T-helper 2 cell treated with Interferon-gamma antibody and Interleukin-4, amounts not matched to agents 100 ng/mL and 5 ng/mL, for 36 hours (primary cell): ENCODE results near the gene INPP4B. TPM values are rescaled to one million over a fixed set of nuclear protein-coding genes. Genes with fewer than 3 reads are reported as not detected.
"Not testable (repeated sequence)": the region's sequence is repeated elsewhere in the genome, so short reads cannot be mapped to it uniquely, and the experiment has no call there.

Experiments
- intact Hi-C: fragments of 100-400 bp; cut with micrococcal nuclease; formaldehyde crosslinking; loops from one replicate; pipeline ENCODE4 v1.15.1; 2023
- total RNA-seq: library from RNA; stranded (reverse); gene quantifications from 2 replicates; pipeline ENCODE4 v1.2.3, GENCODE V29; 2022

Gene INPP4B
- total RNA-seq, 1 donor from 2014 or later, result 103 TPM

DNA sequence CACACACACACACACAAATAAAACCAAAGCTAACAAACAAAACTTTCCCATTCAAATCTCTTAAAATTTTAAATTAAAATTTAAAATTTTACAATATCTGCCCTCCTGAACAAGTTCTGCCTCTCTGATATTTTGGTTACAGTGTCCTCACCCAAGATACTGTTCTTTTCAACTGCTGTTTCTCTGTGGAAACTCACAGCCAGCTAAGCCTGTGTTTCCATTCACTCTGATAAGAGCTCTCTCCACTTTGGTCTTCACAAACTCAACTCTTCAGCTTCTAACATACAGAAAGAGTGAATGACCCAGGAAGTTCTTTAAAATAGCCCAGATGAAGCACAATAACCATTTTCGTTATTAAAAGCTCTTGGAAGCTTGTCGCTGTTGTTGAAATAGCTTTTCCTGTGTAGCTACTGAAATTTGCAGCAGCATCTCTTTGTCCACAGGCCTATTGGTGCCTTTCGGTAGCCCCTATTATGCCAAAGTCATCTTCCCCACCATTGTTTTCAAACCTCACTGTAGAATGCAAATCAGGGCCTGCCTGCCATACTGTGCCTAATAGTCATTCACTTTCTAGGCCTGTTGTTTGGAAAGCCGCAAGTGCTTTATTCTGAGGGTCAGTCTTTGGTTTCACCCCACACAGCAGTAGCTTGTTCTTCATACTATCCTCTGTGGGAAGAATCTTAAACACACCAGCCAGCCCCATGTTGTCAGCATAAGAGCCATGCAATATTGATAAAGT is 19.4 kb downstream of the INPP4B start:
- intact Hi-C loops, result no loop called here

DNA sequence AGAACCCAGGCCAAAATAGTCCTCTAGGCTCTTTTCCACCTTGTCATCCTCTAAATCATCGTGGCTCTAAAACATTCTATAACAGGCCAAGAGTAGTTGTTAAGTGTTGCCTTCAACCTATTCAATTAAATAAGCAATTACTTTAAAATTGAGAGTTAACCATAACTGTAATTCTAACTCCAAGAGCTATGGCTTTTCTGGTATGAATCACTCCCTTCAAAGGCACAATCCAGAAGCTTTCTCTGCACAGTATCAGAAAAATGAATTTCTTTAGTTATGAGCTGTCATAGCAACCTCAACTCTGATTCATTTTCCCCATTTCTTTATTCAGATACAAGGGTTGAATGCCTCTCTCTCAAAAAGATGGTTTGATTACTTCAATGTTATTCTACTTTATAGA is 21.7 kb downstream of the INPP4B start:
- intact Hi-C loops, result no loop called here

DNA sequence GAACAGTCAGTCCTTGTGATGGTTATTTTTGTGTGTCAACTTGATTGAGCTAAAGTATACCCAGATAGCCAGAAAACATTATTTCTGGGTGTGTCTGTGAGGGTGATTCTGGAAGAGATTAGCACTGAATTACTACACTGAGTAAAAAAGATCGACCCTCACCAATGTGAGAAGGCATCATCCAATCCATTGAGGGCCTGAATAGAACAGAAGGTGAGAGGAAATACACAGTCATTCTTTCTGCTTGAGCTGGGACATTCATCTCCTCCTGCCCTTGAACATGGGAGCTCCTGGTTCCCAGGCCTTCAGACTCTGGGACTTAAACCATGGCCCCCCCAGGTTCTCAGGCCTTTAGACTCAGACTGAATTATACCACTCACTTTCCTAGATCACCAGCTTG is 22.3 kb downstream of the INPP4B start:
- intact Hi-C loops, result no loop called here

GRCh38 chr4:142818476-142818875 is 27.6 kb downstream of the INPP4B start:
- intact Hi-C loops, result no loop called here

DNA sequence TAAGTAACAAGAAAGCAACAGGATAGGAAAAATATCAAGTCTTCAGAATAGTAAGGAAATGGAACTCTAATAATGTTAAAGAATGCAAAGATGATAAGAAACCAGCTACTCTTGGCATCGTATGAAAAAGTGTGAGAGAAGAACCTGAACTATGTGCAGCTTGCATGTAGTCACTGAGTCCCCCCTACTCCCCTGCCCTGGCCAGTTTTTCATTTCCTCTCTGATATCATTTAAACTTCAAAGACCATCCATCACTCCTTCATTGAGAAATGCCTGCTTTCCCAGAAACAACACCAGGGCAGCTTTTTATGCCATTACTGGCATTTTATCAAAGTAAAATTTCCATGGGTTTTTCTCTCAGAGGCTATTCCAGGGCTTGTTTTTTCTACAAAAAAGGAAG is 28.1 kb downstream of the INPP4B start:
- intact Hi-C loops, result no loop called here

- intact Hi-C loops, result no loop called here
These were observed 28.7 kb downstream of the INPP4B start for GRCh38 chr4:142817442-142817841.

GRCh38 chr4:142815834-142816233 is 30.3 kb downstream of the INPP4B start:
- intact Hi-C loops, result no loop called here

- intact Hi-C loops, result no loop called here
These were observed 32.7 kb downstream of the INPP4B start for GRCh38 chr4:142813388-142813787.

- intact Hi-C loops, result no loop called here
These were observed 34.0 kb downstream of the INPP4B start for GRCh38 chr4:142812091-142812490.

DNA sequence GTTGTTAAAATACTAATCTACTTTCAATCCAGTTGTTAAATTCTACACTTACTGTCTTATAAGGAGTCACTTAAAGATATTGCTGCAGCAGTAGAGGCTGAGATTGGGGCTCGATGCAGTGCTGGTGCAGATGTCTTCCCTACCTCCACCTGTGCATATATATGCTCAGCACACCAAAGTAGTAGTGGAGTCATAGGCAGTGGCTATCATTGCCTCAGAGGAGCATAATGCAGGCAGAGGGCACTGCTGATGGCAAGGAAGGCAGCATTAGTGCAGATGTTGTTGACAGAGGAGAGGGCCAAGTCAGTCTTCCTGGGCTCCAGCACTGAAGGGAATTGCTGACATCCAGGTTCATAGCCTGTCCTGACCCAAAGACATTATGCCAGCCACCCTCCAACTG is 35.1 kb downstream of the INPP4B start:
- intact Hi-C loops, result no loop called here

DNA sequence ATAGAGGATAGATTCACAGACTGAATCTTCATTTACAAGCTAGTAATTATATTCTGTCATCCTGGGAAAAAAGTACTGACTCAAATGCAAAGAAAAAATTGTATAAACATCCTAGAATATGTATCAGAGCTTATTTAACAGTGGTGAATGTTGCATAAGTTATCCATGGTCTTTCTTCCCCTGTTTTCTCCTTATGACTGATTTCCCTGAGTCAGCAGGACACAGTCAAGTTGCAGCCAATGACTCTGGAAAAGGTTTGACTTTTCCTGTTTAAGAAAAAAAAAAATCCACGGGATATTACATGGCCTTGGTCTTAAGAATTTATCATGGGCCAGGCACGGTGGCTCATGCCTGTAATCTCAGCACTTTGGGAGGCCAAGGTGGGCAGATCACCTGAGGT is 36.5 kb downstream of the INPP4B start:
- intact Hi-C loops, result no loop called here

GRCh38 chr4:142803879-142804278 is 42.2 kb downstream of the INPP4B start:
- intact Hi-C loops, result not testable (repeated sequence)

DNA sequence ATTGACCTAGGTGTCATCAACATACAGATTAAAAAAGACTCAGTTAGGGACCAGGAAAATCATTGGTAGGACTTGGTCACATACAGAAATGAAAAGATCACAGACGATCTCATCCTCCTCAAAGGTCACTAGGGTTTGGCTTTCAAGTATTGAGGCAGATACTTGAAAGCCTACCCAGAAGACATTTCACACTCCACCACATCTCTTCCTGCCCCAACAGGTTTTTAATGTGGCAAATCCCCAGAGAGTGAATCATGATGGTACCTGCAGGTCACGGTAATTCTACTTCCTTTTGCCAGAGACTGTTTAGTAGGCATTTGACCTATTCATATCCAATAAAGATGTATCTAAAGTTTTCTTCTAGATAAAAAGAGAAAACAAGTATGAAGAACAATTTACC is 44.1 kb downstream of the INPP4B start:
- intact Hi-C loops, result no loop called here

GRCh38 chr4:142781114-142781513 is 65.0 kb downstream of the INPP4B start:
- intact Hi-C loops, result no loop called here

DNA sequence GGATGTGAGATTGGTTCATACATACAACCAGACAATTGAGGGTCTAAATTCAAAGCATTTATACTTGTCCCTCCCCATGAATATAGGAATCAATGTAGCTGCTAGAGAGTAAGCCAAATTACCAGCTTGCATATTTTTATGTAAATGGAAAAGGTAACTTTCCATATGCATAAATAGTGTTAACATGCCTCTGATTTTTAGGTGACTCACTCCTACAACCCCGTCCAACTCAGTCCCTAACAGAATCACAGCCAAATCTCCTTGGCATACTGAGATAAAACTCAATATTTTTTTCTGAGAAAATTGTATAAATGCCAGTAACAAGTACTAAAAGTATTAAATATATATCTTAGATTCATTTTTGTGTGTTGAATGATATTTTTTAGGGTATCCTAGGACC is 67.2 kb downstream of the INPP4B start:
- intact Hi-C loops, result no loop called here

DNA sequence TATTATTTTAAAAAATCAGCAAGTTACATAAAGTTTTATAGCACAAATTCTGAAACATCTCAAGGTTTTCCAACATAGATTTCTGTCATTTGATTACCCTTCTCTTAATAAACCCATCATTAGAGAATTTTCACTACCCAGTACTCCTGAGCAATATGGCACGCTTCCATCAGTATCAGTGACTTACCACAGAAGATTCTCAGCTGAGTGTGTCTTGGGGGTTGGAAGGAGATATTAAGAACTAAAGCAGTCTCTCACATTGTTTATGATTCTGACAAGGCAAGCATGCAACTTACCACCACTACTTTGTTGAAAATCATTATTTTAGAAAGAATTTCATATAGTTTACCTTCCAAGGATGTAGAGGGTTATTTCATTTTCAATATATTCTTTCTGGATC is 67.7 kb downstream of the INPP4B start:
- intact Hi-C loops, result no loop called here

DNA sequence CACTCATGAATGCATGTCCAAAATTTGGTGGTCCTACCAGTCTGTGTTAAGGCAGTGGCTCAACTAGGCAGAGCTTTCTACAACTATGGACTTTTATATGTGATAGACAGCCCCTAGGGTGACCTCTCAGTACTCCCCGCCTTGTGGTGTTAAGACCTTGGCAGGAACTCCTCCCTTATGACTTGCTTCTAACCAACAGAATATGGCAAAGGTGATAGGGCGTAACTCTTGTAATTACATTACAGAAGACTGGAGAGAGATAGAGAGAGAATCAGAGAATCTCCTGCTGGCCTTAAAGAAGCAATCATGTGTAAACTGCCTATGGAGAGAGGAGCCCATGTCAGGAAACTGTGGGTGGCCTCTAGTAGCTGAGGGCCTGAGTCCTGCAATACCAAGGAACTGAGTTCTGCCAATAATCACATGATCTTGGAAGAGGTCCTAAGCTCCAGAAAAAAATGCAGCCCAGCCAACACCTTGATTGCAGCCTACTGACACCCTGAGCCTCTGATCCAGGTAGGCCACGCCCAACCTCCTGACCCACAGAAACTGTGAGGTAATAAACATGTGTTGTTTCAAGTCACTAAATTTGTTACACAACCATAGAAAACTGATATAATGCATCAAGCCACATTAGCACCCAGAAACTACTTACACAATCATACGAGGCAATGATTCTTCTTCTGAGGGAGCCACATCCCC is 68.9 kb downstream of the INPP4B start:
- intact Hi-C loops, result no loop called here

DNA sequence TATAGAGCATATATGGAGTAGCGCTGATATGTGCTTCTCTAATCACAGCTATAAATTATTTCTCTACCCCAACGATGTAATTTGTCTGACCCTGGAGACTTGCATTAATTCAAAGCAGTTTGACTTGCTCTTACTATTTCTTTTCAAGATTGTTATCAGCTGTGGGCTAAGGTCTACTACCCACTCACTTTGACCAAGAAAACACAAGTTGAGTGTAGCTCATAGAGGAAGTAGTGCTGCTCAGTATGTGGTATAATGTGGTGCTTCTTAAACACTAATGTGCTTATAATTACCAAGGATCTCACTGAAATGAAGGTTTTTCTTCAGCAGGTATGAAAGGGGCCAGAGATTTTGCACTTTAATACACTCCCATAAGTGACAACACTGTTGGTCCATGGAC is 70.1 kb downstream of the INPP4B start:
- intact Hi-C loops, result no loop called here

DNA sequence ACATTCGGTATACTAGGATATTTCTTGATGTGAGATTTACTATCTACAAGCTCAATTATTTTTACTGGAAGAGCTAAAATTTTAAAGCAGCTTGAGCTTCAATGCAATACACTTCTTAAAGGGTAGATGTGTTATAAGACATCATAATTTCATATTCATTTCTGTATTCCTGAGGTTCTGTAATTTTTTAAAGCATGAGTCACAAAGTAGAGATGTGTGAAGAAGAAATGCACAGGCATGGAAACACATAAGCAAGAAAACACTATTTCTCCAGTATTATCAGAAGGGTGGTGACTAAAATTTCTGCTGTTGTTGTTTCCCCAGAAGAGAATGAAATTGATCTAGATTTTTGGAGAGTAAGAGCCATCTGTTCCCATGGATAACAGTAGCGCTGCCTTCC is 72.6 kb downstream of the INPP4B start:
- intact Hi-C loops, result no loop called here

DNA sequence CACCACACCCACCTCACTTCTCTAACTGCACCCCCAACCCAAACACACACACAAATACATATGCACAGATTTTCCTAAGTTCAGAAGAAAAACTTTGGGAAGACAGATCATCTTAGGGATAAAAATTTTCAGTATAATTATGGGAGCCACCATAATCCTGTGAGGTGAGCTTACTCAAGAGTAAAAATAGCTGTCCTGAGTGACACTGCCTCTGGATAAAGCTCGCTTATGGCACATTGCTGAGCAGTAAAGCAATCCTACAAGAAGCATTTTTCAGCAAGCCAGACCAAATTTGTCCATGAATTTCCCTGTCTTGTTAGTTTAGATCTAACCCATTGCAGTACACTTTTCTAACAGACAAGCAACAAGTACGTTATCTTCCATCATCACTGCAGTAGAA is 83.8 kb downstream of the INPP4B start:
- intact Hi-C loops, result no loop called here

- intact Hi-C loops, result no loop called here
These were observed 93.8 kb downstream of the INPP4B start for GRCh38 chr4:142752202-142752786.

- intact Hi-C loops, result no loop called here
These were observed 102.8 kb downstream of the INPP4B start for GRCh38 chr4:142743121-142743825.
